GM23338 (cell line): Measurements from ENCODE around the gene CNOT4. TPM values are rescaled to one million over a fixed set of nuclear protein-coding genes. Genes with fewer than 3 reads are reported as not detected.

Experiments used
- ATAC-seq: fragments of 200-7000 bp; cut with Tn5 transposase; 3 replicates; pipeline ENCODE4 v1.9.1; 2020
- DNase-seq: peaks from one replicate; pipeline ENCODE4 v3.0.0-alpha.2; 2015; ENCODE audit warnings: low spot score
- H2AFZ ChIP-seq: fragments of 200-600 bp; sonication (generic); 2 replicates; pipeline ENCODE4 v1.8.0; 2016; ENCODE audit warnings: antibody characterized with exemption, mild to moderate bottlenecking, moderate library complexity
- H3F3A ChIP-seq: fragments of 200-600 bp; sonication (generic); replicated peaks from 2 replicates; pipeline ENCODE4 v1.8.0; 2017; ENCODE audit warnings: antibody characterized with exemption, mixed run types, low read depth
- H3K27ac ChIP-seq: fragments of 200-600 bp; sonication (generic); 2 replicates; pipeline ENCODE4 v1.6.1; 2016; ENCODE audit warnings: low read depth
- H3K27me3 ChIP-seq: fragments of 200-600 bp; sonication (generic); 2 replicates; pipeline ENCODE4 v1.8.0; 2016; ENCODE audit warnings: mild to moderate bottlenecking, mixed run types, moderate library complexity; ENCODE audit not compliant: insufficient read depth
- H3K36me3 ChIP-seq: fragments of 200-600 bp; sonication (generic); 2 replicates; pipeline ENCODE4 v1.8.0; 2016; ENCODE audit warnings: mild to moderate bottlenecking; ENCODE audit not compliant: insufficient read depth
- H3K4me1 ChIP-seq: fragments of 200-600 bp; sonication (generic); 2 replicates; pipeline ENCODE4 v1.8.0; 2016; ENCODE audit warnings: mild to moderate bottlenecking, moderate library complexity; ENCODE audit not compliant: insufficient read depth
- H3K4me2 ChIP-seq: fragments of 200-600 bp; sonication (generic); 2 replicates; pipeline ENCODE4 v1.7.1; 2017; ENCODE audit warnings: mixed run types
- H3K4me3 ChIP-seq: fragments of 200-600 bp; sonication (generic); 2 replicates; pipeline ENCODE4 v1.6.1; 2016; ENCODE audit warnings: mixed run types
- H3K79me2 ChIP-seq: fragments of 200-600 bp; sonication (generic); replicated peaks from 2 replicates; pipeline ENCODE4 v1.8.0; 2017; ENCODE audit warnings: mild to moderate bottlenecking; ENCODE audit not compliant: insufficient read depth
- H3K9me2 ChIP-seq: fragments of 200-600 bp; sonication (generic); 2 replicates; pipeline ENCODE4 v1.8.0; 2017; ENCODE audit not compliant: insufficient read depth
- H4K20me1 ChIP-seq: fragments of 200-600 bp; sonication (generic); replicated peaks from 2 replicates; pipeline ENCODE4 v1.8.0; 2017; ENCODE audit warnings: mild to moderate bottlenecking; ENCODE audit not compliant: insufficient read depth
- H3K27ac Mint-ChIP-seq: 2 replicates; pipeline ENCODE4 v1.8.0; 2020; ENCODE audit warnings: inconsistent platforms, mild to moderate bottlenecking, moderate library complexity, mixed read lengths
- H3K27me3 Mint-ChIP-seq: 3 replicates; pipeline ENCODE4 v1.8.0; 2022; ENCODE audit warnings: low read depth, mild to moderate bottlenecking, moderate library complexity, mixed read lengths, inconsistent platforms; ENCODE audit not compliant: insufficient read depth, poor library complexity
- H3K36me3 Mint-ChIP-seq: 3 replicates; pipeline ENCODE4 v1.8.0; 2021; ENCODE audit warnings: low read depth, mild to moderate bottlenecking, inconsistent platforms, moderate library complexity, mixed read lengths
- H3K4me1 Mint-ChIP-seq: 3 replicates; pipeline ENCODE4 v1.8.0; 2020; ENCODE audit warnings: mild to moderate bottlenecking, inconsistent platforms, mixed read lengths
- H3K4me3 Mint-ChIP-seq: 3 replicates; pipeline ENCODE4 v1.8.0; 2021; ENCODE audit warnings: moderate library complexity, mild to moderate bottlenecking, inconsistent platforms, mixed read lengths
- H3K9me3 Mint-ChIP-seq: 3 replicates; pipeline ENCODE4 v1.8.0; 2020; ENCODE audit warnings: moderate library complexity, mild to moderate bottlenecking, inconsistent platforms, mixed read lengths
- CTCF ChIP-seq, 2 experiments: fragments of 200-600 bp in 1 of 2; sonication (generic) in 1 of 2; conservative IDR thresholded peaks; 2 replicates each; pipeline versions ENCODE4 v1.5.1 to v1.6.1; 2016 to 2017; ENCODE audit warnings: antibody characterized with exemption in 2 of 2, low read depth in 2 of 2, mild to moderate bottlenecking in 2 of 2, moderate library complexity in 1 of 2
- EZH2phosphoT487 ChIP-seq: fragments of 200-600 bp; sonication (generic); IDR thresholded peaks from one replicate; pipeline ENCODE4 v1.8.1; 2018; ENCODE audit warnings: antibody characterized with exemption; ENCODE audit not compliant: unreplicated experiment
- NANOG ChIP-seq: IDR thresholded peaks from 2 replicates; pipeline ENCODE4 v1.6.1; 2016; ENCODE audit warnings: antibody characterized with exemption, borderline replicate concordance
- POLR2AphosphoS5 ChIP-seq: IDR thresholded peaks from 2 replicates; pipeline ENCODE4 v1.6.1; 2016; ENCODE audit warnings: antibody characterized with exemption, low read depth
- REST ChIP-seq: IDR thresholded peaks from one replicate; pipeline ENCODE4 v1.6.1; 2018; ENCODE audit warnings: antibody characterized with exemption; ENCODE audit not compliant: unreplicated experiment
- ZNF331 ChIP-seq: fragments of 250-450 bp; sonication (Bioruptor Pico); IDR thresholded peaks from 2 replicates; pipeline ENCODE4 v1.5.0; 2020; ENCODE audit warnings: low read depth, mild to moderate bottlenecking, moderate library complexity
- ZNF462 ChIP-seq: fragments of 250-450 bp; sonication (Bioruptor Pico); IDR thresholded peaks from 2 replicates; pipeline ENCODE4 v1.5.0; 2020; ENCODE audit warnings: mild to moderate bottlenecking, moderate library complexity
- polyA plus RNA-seq: library from polyadenylated mRNA; unstranded; fragments of >200 nt; fragmentation: Nextera tagmentation; extraction: Ambion mirVana; gene quantifications from 2 replicates; pipeline ENCODE4 v1.2.1, GENCODE V29; 2016
- total RNA-seq: library from RNA; depleted of rRNA; stranded (reverse); fragments of >200 nt; shearing (Covaris generic); gene quantifications from 2 replicates; pipeline ENCODE4 v1.2.3, GENCODE V29; 2014
- TF ChIP-seq, protein P1 (sequence below): IDR thresholded peaks from 2 replicates; pipeline ENCODE4 v1.6.1; 2016; ENCODE audit warnings: antibody characterized with exemption

Gene CNOT4
- total and polyA plus RNA-seq, 2 experiments from 2014 or later: 18.9 to 26.2 TPM

GRCh38 chr7:135414208-135414607, 95.7 kb downstream of the CNOT4 start (continued):
- TF ChIP-seq EZH2phosphoT487: no peak
- no peak for TF ChIP-seq REST

DNA sequence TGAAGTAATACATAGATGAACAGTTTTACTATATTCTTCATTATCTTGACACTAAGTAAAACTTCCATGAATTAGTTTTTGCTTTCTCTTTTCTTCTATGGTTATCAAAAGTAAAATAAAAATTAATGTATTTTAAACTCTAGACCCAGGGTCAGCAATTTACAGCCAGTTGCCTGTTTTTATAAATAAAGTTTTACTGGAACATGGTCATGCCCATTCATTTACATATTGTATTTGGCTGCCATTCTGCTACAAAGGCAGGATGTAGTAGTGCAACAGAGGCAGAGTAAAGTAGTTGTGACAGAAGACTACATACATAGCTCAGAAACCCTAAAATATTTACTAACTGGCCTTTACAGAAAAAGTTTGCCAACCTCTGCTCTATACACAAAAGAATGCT, 98.8 kb downstream of the CNOT4 start:
- Histone ChIP-seq H3K27me3 (no peaks in the 10 kb centered on the region), H3F3A (no peaks in the 10 kb centered on the region), H3K4me1 (no peaks in the 10 kb centered on the region; the same call in 1 of the 2 replicates), H3K79me2 (no peaks in the 10 kb centered on the region), H2AFZ (no peak overlapping the region), H3K27ac (no peak overlapping the region), H3K4me2 (no peak overlapping the region), H3K36me3 (no peaks in the 10 kb centered on the region), H4K20me1 (no peaks in the 10 kb centered on the region), H3K9me2 (no peaks in the 10 kb centered on the region), H3K4me3 (no peak overlapping the region)
- peaks cover 2% of the 10 kb centered on the region for H3K27me3 Mint-ChIP-seq
- peaks cover 4% of the 10 kb centered on the region; the same call in 1 of the 3 replicates for H3K36me3 Mint-ChIP-seq
- DNase-seq: no peak
- H3K27ac Mint-ChIP-seq: no peak overlapping the region
- no peak overlapping the region for H3K4me3 Mint-ChIP-seq
- ATAC-seq: no peak
- peaks cover 6% of the 10 kb centered on the region; the same call in 2 of the 3 replicates for H3K4me1 Mint-ChIP-seq
- no peak for TF ChIP-seq POLR2AphosphoS5
- TF ChIP-seq, protein P1, sequence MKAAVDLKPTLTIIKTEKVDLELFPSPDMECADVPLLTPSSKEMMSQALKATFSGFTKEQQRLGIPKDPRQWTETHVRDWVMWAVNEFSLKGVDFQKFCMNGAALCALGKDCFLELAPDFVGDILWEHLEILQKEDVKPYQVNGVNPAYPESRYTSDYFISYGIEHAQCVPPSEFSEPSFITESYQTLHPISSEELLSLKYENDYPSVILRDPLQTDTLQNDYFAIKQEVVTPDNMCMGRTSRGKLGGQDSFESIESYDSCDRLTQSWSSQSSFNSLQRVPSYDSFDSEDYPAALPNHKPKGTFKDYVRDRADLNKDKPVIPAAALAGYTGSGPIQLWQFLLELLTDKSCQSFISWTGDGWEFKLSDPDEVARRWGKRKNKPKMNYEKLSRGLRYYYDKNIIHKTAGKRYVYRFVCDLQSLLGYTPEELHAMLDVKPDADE: no peak
- no peak for TF ChIP-seq NANOG
- TF ChIP-seq REST: no peak
- TF ChIP-seq ZNF331: no peak
- no peak for TF ChIP-seq CTCF (conservative IDR thresholded peaks at IDR 0.05; ENCODE audit: low read depth in 2 of 2)
- TF ChIP-seq ZNF462 (CRISPR knock-in tag): no peak
- no peaks in the 10 kb centered on the region for H3K9me3 Mint-ChIP-seq
